ENCODE measurements around the gene REEP5. TPM values are rescaled to one million over a fixed set of nuclear protein-coding genes. Genes with fewer than 3 reads are reported as not detected.

The REEP5 gene
- total RNA-seq, result 10 to 100 TPM; 16.4 to 83.9 (median 30.0) TPM
- polyA plus RNA-seq, result 10 to 100 TPM; 28.4 to 33.4 TPM
- total RNA-seq, result 13.5 reads per million, percentile 42 among the genes with 10 or more reads in this experiment

- no peaks in the 10 kb centered on the region for H3K27me3 ChIP-seq (ENCODE audit: control insufficient read depth in 2 of 2, insufficient read depth in 2 of 2, low read length in 2 of 2)
- peaks cover 0 to 4% (median 0%) of the 10 kb centered on the region in 11 donors for H3K9me3 Mint-ChIP-seq
- peaks cover 47 to 74% (median 61%) of the 10 kb centered on the region in 7 donors for H3K4me1 Mint-ChIP-seq
Observed at GRCh38 chr5:112921833-112922817, at the start of gene REEP5. Gene REEP5 (minus strand): TSS chr5:112922227. CDS start chr5:112922190, 37 bp downstream.

DNA sequence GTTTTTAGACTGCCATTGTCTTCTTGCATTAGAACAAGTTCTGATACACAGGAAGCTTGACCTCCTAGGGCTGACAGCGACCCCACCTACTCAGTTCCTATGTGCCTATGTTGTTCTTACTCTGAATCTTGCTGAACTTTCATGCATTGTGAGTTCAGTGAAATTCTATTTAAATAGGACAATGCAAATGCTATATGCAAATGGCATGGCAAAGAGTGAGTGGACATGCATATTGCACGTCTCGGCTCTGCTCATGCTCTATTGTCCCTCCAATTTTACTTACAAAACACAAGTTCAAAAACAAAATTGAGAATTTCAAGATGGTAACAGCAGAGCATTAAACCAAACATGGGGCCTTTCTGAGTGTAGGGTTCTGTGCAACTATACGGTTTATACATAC, 49.2 kb upstream of the REEP5 start:
- Histone ChIP-seq H3K36me3 (ENCODE audit: control insufficient read depth in 2 of 3, insufficient read depth in 3 of 3, low read length in 3 of 3) (no peaks in the 10 kb centered on the region), H3K27me3 (ENCODE audit: control insufficient read depth in 2 of 2, insufficient read depth in 2 of 2, low read length in 2 of 2) (no peaks in the 10 kb centered on the region), H3K4me3 (ENCODE audit: low read length) (no peak overlapping the region), H3K9me3 (ENCODE audit: control insufficient read depth in 2 of 3, low read length in 3 of 3) (no peaks in the 10 kb centered on the region), H3K27ac (ENCODE audit: low read depth, low read length) (no peak overlapping the region), H3K4me1 (ENCODE audit: control insufficient read depth in 2 of 2, insufficient read depth in 2 of 2, low read length in 2 of 2) (peaks cover 0 to 7% of the 10 kb centered on the region in 2 donors)
- Mint-ChIP-seq H3K4me3 (no peak overlapping the region), H3K27me3 (no peaks in the 10 kb centered on the region), H3K9me3 (no peaks in the 10 kb centered on the region), H3K36me3 (no peaks in the 10 kb centered on the region), H3K4me1 (peaks cover 7 to 18% (median 11%) of the 10 kb centered on the region in 7 donors), H3K27ac (no peak overlapping the region)
- DNase-seq (no peak), ATAC-seq (no peak)
- intact Hi-C loops (cut with micrococcal nuclease), result no loop called here
- POLR2A ChIA-PET, result no interaction called here
- CTCF ChIA-PET, result interaction anchor here (0.7 kb wide), 1 partner anchor 48 kb away, joined by 4 read pairs; no protein-coding TSS in a partner anchor

More at GRCh38 chr5:112921833-112922817, at the start of gene REEP5:
- no peaks in the 10 kb centered on the region for H3K27me3 Mint-ChIP-seq
- no peaks in the 10 kb centered on the region for H3K9me3 ChIP-seq (ENCODE audit: control insufficient read depth in 2 of 3, low read length in 3 of 3)
- H3K36me3 Mint-ChIP-seq, result peaks cover 3 to 27% (median 11%) of the 10 kb centered on the region in 5 donors
- ATAC-seq (peak; percentile 91), DNase-seq (peak; percentile 68 to 89 (median 82))
- peak within 1 kb of the TSS; percentile 88 to 97 (median 92) for H3K27ac Mint-ChIP-seq
- ChIA-PET POLR2A (interaction anchor here (0.8 to 3.4 kb wide), 13 partner anchors 8 to 74 kb away, joined by 3 to 29 read pairs (median 4); partner anchors contain the start of genes DCP2 and SRP19), CTCF (interaction anchor here (0.5 to 4.3 kb wide), 11 partner anchors 12 to 562 kb away, joined by 3 to 36 read pairs (median 4); partner anchors contain the start of gene SRP19)
- peaks cover 0 to 4% (median 0%) of the 10 kb centered on the region in 3 experiments for H3K36me3 ChIP-seq (ENCODE audit: control insufficient read depth in 2 of 3, insufficient read depth in 3 of 3, low read length in 3 of 3)
- intact Hi-C loops (cut with micrococcal nuclease), result loop anchor here (1.0 to 10.0 kb wide), 22 partner anchors 8 to 1167 kb away; partner anchors contain the start of genes DCP2 (in 2 of the 2), SRP19 (in 2 of the 2), YTHDC2 (in 2 of the 2) and APC (in 1 of the 2)
- peak within 1 kb of the TSS; percentile 77 to 99 (median 91) for H3K4me3 Mint-ChIP-seq
- peaks cover 49 to 52% of the 10 kb centered on the region in 2 donors for H3K4me1 ChIP-seq (ENCODE audit: control insufficient read depth in 2 of 2, insufficient read depth in 2 of 2, low read length in 2 of 2)
- H3K27ac ChIP-seq (ENCODE audit: low read depth, low read length), result peak within 1 kb of the TSS; percentile 79
- H3K4me3 ChIP-seq (ENCODE audit: low read length), result peak within 1 kb of the TSS; percentile 76

- no peak overlapping the region for H3K4me3 ChIP-seq (ENCODE audit: low read length)
- ChIA-PET CTCF (interaction anchor here (0.6 to 2.5 kb wide), 4 partner anchors 27 to 806 kb away, joined by 3 to 10 read pairs (median 5); partner anchors contain the start of gene REEP5), POLR2A (interaction anchor here (1.7 to 1.9 kb wide), 2 partner anchors 8 to 19 kb away, joined by 4 to 8 read pairs; partner anchors contain the start of gene DCP2)
- Mint-ChIP-seq H3K4me3 (no peak overlapping the region), H3K27ac (no peak overlapping the region), H3K36me3 (no peaks in the 10 kb centered on the region), H3K27me3 (no peaks in the 10 kb centered on the region), H3K4me1 (peaks cover 0 to 21% (median 7%) of the 10 kb centered on the region in 7 donors), H3K9me3 (no peaks in the 10 kb centered on the region)
- intact Hi-C loops (cut with micrococcal nuclease), result no loop called here
- no peaks in the 10 kb centered on the region for H3K27me3 ChIP-seq (ENCODE audit: control insufficient read depth in 2 of 2, insufficient read depth in 2 of 2, low read length in 2 of 2)
- no peak overlapping the region for H3K27ac ChIP-seq (ENCODE audit: low read depth, low read length)
- no peaks in the 10 kb centered on the region for H3K4me1 ChIP-seq (ENCODE audit: control insufficient read depth in 2 of 2, insufficient read depth in 2 of 2, low read length in 2 of 2)
- no peaks in the 10 kb centered on the region for H3K36me3 ChIP-seq (ENCODE audit: control insufficient read depth in 2 of 3, insufficient read depth in 3 of 3, low read length in 3 of 3)
- no peaks in the 10 kb centered on the region for H3K9me3 ChIP-seq (ENCODE audit: control insufficient read depth in 2 of 3, low read length in 3 of 3)
- DNase-seq (no peak), ATAC-seq (no peak)
Observed at GRCh38 chr5:112968411-112969106, 46.5 kb upstream of the REEP5 start.

DNA sequence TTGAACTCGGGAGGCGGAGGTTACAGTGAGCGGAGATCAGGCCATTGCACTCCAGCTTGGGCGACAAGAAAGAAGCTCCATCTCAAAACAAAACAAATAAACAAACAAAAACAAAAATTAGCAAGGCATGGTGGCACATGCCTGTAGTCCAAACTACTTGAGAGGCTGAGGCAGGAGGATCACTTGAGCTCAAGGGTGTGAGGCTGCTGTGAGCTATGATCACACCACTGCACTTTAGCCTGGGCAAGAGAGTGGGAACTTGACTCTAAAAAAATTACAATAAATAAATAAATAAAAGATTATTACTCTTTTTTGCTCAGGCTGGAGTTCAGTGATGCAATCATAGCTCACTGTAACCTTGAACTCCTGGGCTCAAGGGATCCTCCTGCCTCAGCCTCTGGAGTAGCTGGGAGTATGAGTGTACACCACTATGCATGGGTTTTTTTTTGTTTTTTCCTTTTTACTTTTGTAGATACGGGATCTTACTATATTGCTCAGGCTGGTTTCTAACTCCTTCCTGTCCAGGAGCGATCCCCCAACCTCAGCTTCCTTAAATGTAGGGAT, 45.6 kb upstream of the REEP5 start:
- no peaks in the 10 kb centered on the region for H3K36me3 Mint-ChIP-seq
- H3K27me3 ChIP-seq (ENCODE audit: control insufficient read depth in 2 of 2, insufficient read depth in 2 of 2, low read length in 2 of 2), result no peaks in the 10 kb centered on the region

GRCh38 chr5:112965733-112966306, 43.8 kb upstream of the REEP5 start:
- Histone ChIP-seq H3K27me3 (ENCODE audit: control insufficient read depth in 2 of 2, insufficient read depth in 2 of 2, low read length in 2 of 2) (no peaks in the 10 kb centered on the region), H3K4me3 (ENCODE audit: low read length) (no peak overlapping the region), H3K9me3 (ENCODE audit: control insufficient read depth in 2 of 3, low read length in 3 of 3) (no peaks in the 10 kb centered on the region), H3K27ac (ENCODE audit: low read depth, low read length) (no peak overlapping the region), H3K36me3 (ENCODE audit: control insufficient read depth in 2 of 3, insufficient read depth in 3 of 3, low read length in 3 of 3) (no peaks in the 10 kb centered on the region), H3K4me1 (ENCODE audit: control insufficient read depth in 2 of 2, insufficient read depth in 2 of 2, low read length in 2 of 2) (no peaks in the 10 kb centered on the region)
- POLR2A ChIA-PET, result interaction anchor here (1.0 to 1.6 kb wide), 2 partner anchors 10 to 43 kb away, joined by 3 to 5 read pairs; partner anchors contain the start of gene DCP2
- Mint-ChIP-seq H3K27me3 (no peaks in the 10 kb centered on the region), H3K27ac (peak overlapping the region in 1 of 9 donors; percentile 16), H3K9me3 (no peaks in the 10 kb centered on the region), H3K36me3 (no peaks in the 10 kb centered on the region), H3K4me1 (peaks cover 0 to 34% (median 12%) of the 10 kb centered on the region in 7 donors), H3K4me3 (no peak overlapping the region)
- DNase-seq, result no peak
- intact Hi-C loops (cut with micrococcal nuclease), result loop anchor here in 1 of 2 donors (2.0 kb wide), 1 partner anchor 87 kb away; no protein-coding TSS in a partner anchor
- no peak for ATAC-seq
- CTCF ChIA-PET, result interaction anchor here (0.6 to 6.0 kb wide), 4 partner anchors 9 to 368 kb away, joined by 3 to 36 read pairs (median 4); partner anchors contain the start of genes DCP2 and REEP5

More for the DNA sequence above, 45.6 kb upstream of the REEP5 start:
- no peak overlapping the region for H3K4me3 Mint-ChIP-seq
- ChIA-PET POLR2A (interaction anchor here (0.8 to 1.9 kb wide), 3 partner anchors 9 to 106 kb away, joined by 4 to 8 read pairs (median 4); partner anchors contain the start of gene DCP2), CTCF (interaction anchor here (0.7 to 2.5 kb wide), 4 partner anchors 8 to 639 kb away, joined by 3 to 10 read pairs (median 4); partner anchors contain the start of gene REEP5)
- no peaks in the 10 kb centered on the region for H3K27me3 Mint-ChIP-seq
- H3K4me1 ChIP-seq (ENCODE audit: control insufficient read depth in 2 of 2, insufficient read depth in 2 of 2, low read length in 2 of 2), result no peaks in the 10 kb centered on the region
- intact Hi-C loops (cut with micrococcal nuclease), result no loop called here
- H3K4me3 ChIP-seq (ENCODE audit: low read length), result no peak overlapping the region
- no peak overlapping the region for H3K27ac ChIP-seq (ENCODE audit: low read depth, low read length)
- no peak overlapping the region for H3K27ac Mint-ChIP-seq
- no peaks in the 10 kb centered on the region for H3K9me3 Mint-ChIP-seq
- no peaks in the 10 kb centered on the region for H3K9me3 ChIP-seq (ENCODE audit: control insufficient read depth in 2 of 3, low read length in 3 of 3)
- no peaks in the 10 kb centered on the region for H3K36me3 ChIP-seq (ENCODE audit: control insufficient read depth in 2 of 3, insufficient read depth in 3 of 3, low read length in 3 of 3)
- H3K4me1 Mint-ChIP-seq, result peaks cover 0 to 29% (median 12%) of the 10 kb centered on the region in 7 donors
- no peak for DNase-seq
- ATAC-seq, result no peak
